ENCODE results near the gene ADK. TPM values are rescaled to one million over a fixed set of nuclear protein-coding genes. Genes with fewer than 3 reads are reported as not detected.

The ADK gene
- total and polyA plus RNA-seq, 2 of the 4 experiments (the other 2 are of a cell fraction): 30.6 to 40.9 TPM

GRCh38 chr10:74510594-74510993 is 359.6 kb downstream of the ADK start:
- ATAC-seq (ENCODE audit: low read depth): no peak
- H2BK20ac ChIP-seq (ENCODE audit: low read depth, low read length): no peak overlapping the region
- no peak overlapping the region for H2AK9ac ChIP-seq (replicated peaks; ENCODE audit: low read depth, low read length, poor library complexity)
- dilution Hi-C loops (cut with HindIII; ENCODE audit: low sequenced_read_pairs, unreplicated experiment): no loop called here
- H3K4me3 ChIP-seq (ENCODE audit: insufficient read depth, low read depth, low read length): no peak overlapping the region
- no peak overlapping the region for H2AFZ ChIP-seq (replicated peaks; ENCODE audit: low read length, poor library complexity)
- no TSS peak for BruUV-seq (replicated peaks)
- H3K4me2 ChIP-seq (ENCODE audit: low read depth, low read length): no peak overlapping the region
- H2AK5ac ChIP-seq (ENCODE audit: low read depth, low read length): no peak overlapping the region
- ChIA-PET POLR2A (ENCODE audit: unreplicated experiment) (no interaction called here), CTCF (no interaction called here)
- no peak overlapping the region for H3K23ac ChIP-seq (ENCODE audit: low read depth, low read length)
- in situ Hi-C loops (cut with MboI; ENCODE audit: low sequenced_read_pairs): no loop called here
- no peak overlapping the region for H2BK120ac ChIP-seq (ENCODE audit: low read depth, low read length)
- no peak overlapping the region for H2BK15ac ChIP-seq (ENCODE audit: low read depth, low read length)
- H3K18ac ChIP-seq (ENCODE audit: low read depth, low read length): no peak overlapping the region
- no peak overlapping the region for H3K27ac ChIP-seq (ENCODE audit: insufficient read depth, low read length)
- intact Hi-C loops (cut with micrococcal nuclease): no loop called here
- no peak overlapping the region for H2BK5ac ChIP-seq (ENCODE audit: low read depth, low read length, poor library complexity, severe bottlenecking)
- H4K5ac ChIP-seq (ENCODE audit: low read depth, low read length): no peak overlapping the region
- peaks cover 6 to 11% of the 10 kb centered on the region in 2 experiments; a peak in 3 of 4 replicates for H3K79me1 ChIP-seq (ENCODE audit: low read depth in 1 of 2, low read length in 2 of 2)
- H3K4ac ChIP-seq (ENCODE audit: low read depth, low read length): no peak overlapping the region
- no peaks in the 10 kb centered on the region for H3K4me1 ChIP-seq (ENCODE audit: control insufficient read depth, insufficient read depth, low read length)
- H4K8ac ChIP-seq (ENCODE audit: low read depth in 2 of 2, low read length in 2 of 2): no peak overlapping the region
- H3K27me3 ChIP-seq (ENCODE audit: control insufficient read depth, insufficient read depth, low read length): no peaks in the 10 kb centered on the region
- no peaks in the 10 kb centered on the region for H3K36me3 ChIP-seq (ENCODE audit: control insufficient read depth, insufficient read depth, low read length)
- H4K20me1 ChIP-seq (ENCODE audit: insufficient read depth, low read length): no peaks in the 10 kb centered on the region
- H3K9ac ChIP-seq (ENCODE audit: low read depth, low read length): no peak overlapping the region
- H3K9me1 ChIP-seq (ENCODE audit: insufficient read depth, low read length): no peaks in the 10 kb centered on the region
- H3K56ac ChIP-seq (ENCODE audit: extremely low read depth, insufficient read depth, low read length): no peak overlapping the region
- no peak overlapping the region for H3K14ac ChIP-seq (replicated peaks; ENCODE audit: low read depth, low read length)
- H3K9me3 ChIP-seq (ENCODE audit: control insufficient read depth, insufficient read depth, low read length): peaks cover 7% of the 10 kb centered on the region
- H4K91ac ChIP-seq (ENCODE audit: insufficient read depth, low read depth, low read length): no peak overlapping the region
- DNase-seq: no peak
- WGBS, 2 experiments (ENCODE audit: extremely low coverage in 2 of 2, insufficient read length in 1 of 2): no CpG with 5 or more reads among the region's 3 CpGs
- TF ChIP-seq SMC3 (IDR thresholded peaks at IDR 0.05; ENCODE audit: low read depth, low read length) (no peak), RCOR1 (IDR thresholded peaks at IDR 0.05; ENCODE audit: insufficient replicate concordance, low read length) (no peak), MAFK (IDR thresholded peaks at IDR 0.05; ENCODE audit: low read depth, low read length) (no peak), CTCF (conservative IDR thresholded peaks at IDR 0.05; ENCODE audit: low read depth, low read length) (no peak), BHLHE40 (IDR thresholded peaks at IDR 0.05; ENCODE audit: low read depth, low read length) (no peak), CEBPB (IDR thresholded peaks at IDR 0.05; ENCODE audit: low read depth, low read length) (no peak), NFE2L2 (IDR thresholded peaks at IDR 0.05; ENCODE audit: low read depth, low read length) (no peak), USF2 (IDR thresholded peaks at IDR 0.05; ENCODE audit: low read depth, low read length) (no peak), MXI1 (IDR thresholded peaks at IDR 0.05; ENCODE audit: borderline replicate concordance, low read depth, low read length) (no peak), ELK1 (IDR thresholded peaks at IDR 0.05; ENCODE audit: borderline replicate concordance, low read depth, low read length) (no peak), RAD21 (IDR thresholded peaks at IDR 0.05; ENCODE audit: low read length) (no peak)

Data from IMR-90 (cell line).